ENCODE results near the gene BTN3A1. TPM values are rescaled to one million over a fixed set of nuclear protein-coding genes. Genes with fewer than 3 reads are reported as not detected.

BTN3A1 gene
- total RNA-seq, 1 donor, result 25.3 TPM

DNA sequence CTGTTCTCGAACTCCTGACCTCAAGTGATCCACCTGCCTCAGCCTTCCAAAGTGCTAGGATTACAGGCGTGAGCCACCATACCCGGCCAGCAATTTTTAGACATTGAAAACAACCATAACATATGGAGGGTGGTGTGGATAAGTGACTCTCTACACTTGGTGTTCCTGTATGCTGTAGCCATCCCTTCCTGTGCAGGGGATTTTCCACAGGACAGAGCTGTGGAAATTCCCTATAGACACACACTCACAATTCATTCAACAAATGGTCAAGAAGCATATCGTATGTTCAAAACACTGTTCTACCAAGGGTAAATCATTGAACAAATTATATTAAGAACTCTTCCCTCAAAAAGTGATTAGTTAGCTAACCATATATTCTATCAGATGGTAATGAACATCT, 61.9 kb downstream of the BTN3A1 start:
- Histone ChIP-seq H4K20me1 (ENCODE audit: insufficient read depth, low read length) (peaks cover 16% of the 10 kb centered on the region), H3K36me3 (ENCODE audit: insufficient read depth, low read length) (peaks cover 90% of the 10 kb centered on the region), H3K4me2 (ENCODE audit: insufficient read depth, low read length) (no peak overlapping the region), H3K4me1 (ENCODE audit: insufficient read depth, low read length) (peaks cover 19% of the 10 kb centered on the region), H3K27ac (ENCODE audit: low read depth, low read length) (no peak overlapping the region), H3K4me3 (ENCODE audit: insufficient read depth, low read length) (no peak overlapping the region), H3K27me3 (ENCODE audit: insufficient read depth, low read length) (no peaks in the 10 kb centered on the region), H3K79me2 (ENCODE audit: insufficient read depth, low read length) (peaks cover 42% of the 10 kb centered on the region), H3K9me3 (ENCODE audit: low read depth, low read length) (no peaks in the 10 kb centered on the region), H2AFZ (ENCODE audit: low read length) (no peak overlapping the region)
- TF ChIP-seq, protein P1, sequence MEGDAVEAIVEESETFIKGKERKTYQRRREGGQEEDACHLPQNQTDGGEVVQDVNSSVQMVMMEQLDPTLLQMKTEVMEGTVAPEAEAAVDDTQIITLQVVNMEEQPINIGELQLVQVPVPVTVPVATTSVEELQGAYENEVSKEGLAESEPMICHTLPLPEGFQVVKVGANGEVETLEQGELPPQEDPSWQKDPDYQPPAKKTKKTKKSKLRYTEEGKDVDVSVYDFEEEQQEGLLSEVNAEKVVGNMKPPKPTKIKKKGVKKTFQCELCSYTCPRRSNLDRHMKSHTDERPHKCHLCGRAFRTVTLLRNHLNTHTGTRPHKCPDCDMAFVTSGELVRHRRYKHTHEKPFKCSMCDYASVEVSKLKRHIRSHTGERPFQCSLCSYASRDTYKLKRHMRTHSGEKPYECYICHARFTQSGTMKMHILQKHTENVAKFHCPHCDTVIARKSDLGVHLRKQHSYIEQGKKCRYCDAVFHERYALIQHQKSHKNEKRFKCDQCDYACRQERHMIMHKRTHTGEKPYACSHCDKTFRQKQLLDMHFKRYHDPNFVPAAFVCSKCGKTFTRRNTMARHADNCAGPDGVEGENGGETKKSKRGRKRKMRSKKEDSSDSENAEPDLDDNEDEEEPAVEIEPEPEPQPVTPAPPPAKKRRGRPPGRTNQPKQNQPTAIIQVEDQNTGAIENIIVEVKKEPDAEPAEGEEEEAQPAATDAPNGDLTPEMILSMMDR (IDR thresholded peaks at IDR 0.05; ENCODE audit: extremely low read depth, low read depth, low read length), result no peak
- no peak for DNase-seq (ENCODE audit: insufficient read length, low spot score, missing footprints)

DNA sequence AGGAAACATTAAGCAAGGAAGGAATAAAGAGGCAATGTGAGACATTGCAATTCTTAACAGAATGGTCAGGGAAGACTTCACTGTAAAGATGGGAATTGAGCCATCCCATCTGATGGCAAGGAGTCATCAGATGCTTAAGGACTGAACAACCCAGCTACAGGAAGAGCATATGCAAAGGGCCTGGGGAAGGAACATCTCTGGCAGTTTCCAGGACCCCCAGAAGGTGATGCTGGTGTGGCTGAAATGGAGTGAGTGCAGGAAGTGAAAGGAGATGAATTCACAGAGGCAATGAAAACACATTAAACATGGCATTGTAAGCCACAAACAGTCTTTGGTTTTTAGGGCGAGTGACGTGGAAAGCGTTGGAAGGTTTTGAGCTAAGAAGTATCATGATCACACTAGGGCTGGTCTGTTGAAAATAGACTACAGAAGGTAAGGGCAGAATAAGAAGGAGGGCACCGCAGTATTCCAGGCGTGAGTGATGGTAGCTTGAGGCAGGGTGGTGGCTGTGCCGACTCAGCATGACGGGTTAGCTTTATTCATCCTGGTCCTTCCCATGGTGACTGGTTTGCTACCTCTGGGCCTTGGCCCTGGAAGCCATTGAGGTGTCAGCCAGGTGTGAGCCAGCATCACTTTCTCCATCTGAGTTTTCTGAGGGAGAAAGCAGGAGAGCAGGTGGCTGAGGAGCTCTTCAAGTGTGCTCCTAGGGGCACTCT, 62.5 kb downstream of the BTN3A1 start:
- TF ChIP-seq, protein P1 (IDR thresholded peaks at IDR 0.05; ENCODE audit: extremely low read depth, low read depth, low read length), result no peak
- H3K4me2 ChIP-seq (ENCODE audit: insufficient read depth, low read length), result no peak overlapping the region
- no peak overlapping the region for H3K27ac ChIP-seq (ENCODE audit: low read depth, low read length)
- peaks cover 10% of the 10 kb centered on the region for H4K20me1 ChIP-seq (ENCODE audit: insufficient read depth, low read length)
- peaks cover 37% of the 10 kb centered on the region for H3K79me2 ChIP-seq (ENCODE audit: insufficient read depth, low read length)
- no peaks in the 10 kb centered on the region for H3K27me3 ChIP-seq (ENCODE audit: insufficient read depth, low read length)
- no peak overlapping the region for H3K4me3 ChIP-seq (ENCODE audit: insufficient read depth, low read length)
- no peaks in the 10 kb centered on the region for H3K9me3 ChIP-seq (ENCODE audit: low read depth, low read length)
- peaks cover 88% of the 10 kb centered on the region for H3K36me3 ChIP-seq (ENCODE audit: insufficient read depth, low read length)
- DNase-seq (ENCODE audit: insufficient read length, low spot score, missing footprints), result no peak
- H3K4me1 ChIP-seq (ENCODE audit: insufficient read depth, low read length), result peaks cover 14% of the 10 kb centered on the region
- no peak overlapping the region for H2AFZ ChIP-seq (ENCODE audit: low read length)

Other genes starting within 250 kb of the BTN3A1 start
- gene BTN3A2, start 37.1 kb upstream of the BTN3A1 start, total RNA-seq, result 24.2 and 25.0 TPM in 2 replicates
- gene BTN2A2, start 19.2 kb upstream of the BTN3A1 start, total RNA-seq, result 16.3 and 17.4 TPM in 2 replicates
- gene BTN3A3, start 38.2 kb downstream of the BTN3A1 start, total RNA-seq, result 21.5 and 21.7 TPM in 2 replicates
- gene BTN2A1, start 55.7 kb downstream of the BTN3A1 start, total RNA-seq, result 10.5 and 11.5 TPM in 2 replicates
- under 0.01 TPM in 2 replicates for gene BTN1A1, start 98.0 kb downstream of the BTN3A1 start, total RNA-seq
- 62.2 and 64.5 TPM in 2 replicates for gene HMGN4, start 136.1 kb downstream of the BTN3A1 start, total RNA-seq
- 11.2 and 11.6 TPM in 2 replicates for gene ABT1, start 194.7 kb downstream of the BTN3A1 start, total RNA-seq

Measured in osteoblast (primary cell).